Measurements from ENCODE around the gene SERPIND1. TPM values are rescaled to one million over a fixed set of nuclear protein-coding genes. Genes with fewer than 3 reads are reported as not detected.

SERPIND1 gene
- total and polyA plus RNA-seq, 10 of the 15 experiments (the other 5 are each of a cell fraction or from before 2014, with no cell fraction given), result 0.08 to 0.85 (median 0.38) TPM; not detected in 1

DNA sequence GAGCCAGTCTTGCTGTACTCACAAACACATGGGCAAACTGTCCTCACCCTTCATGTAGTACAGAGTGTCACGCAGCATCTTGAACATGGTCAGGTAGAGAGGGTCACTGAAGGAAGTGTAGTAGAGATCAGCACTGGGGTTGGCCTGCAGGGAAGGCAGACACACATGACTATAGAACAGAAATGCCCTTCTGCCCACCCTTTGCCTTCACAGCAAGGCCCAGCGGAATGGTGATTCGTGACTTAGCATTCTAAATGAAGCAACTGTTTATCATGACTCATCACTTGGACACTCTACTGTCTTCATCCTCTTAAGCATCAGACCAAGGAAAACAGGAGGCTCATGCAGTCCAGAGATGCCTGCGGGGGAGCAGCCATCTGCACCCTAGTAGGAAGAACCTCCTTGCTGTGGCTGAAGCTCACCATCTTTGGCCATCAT, 33.4 kb downstream of the SERPIND1 start (continued):
- no peak for TF ChIP-seq SREBF2 (IDR thresholded peaks at IDR 0.05; ENCODE audit: low read length)
- TF ChIP-seq NR2C2 (IDR thresholded peaks at IDR 0.05; ENCODE audit: borderline replicate concordance, control insufficient read depth, insufficient read length, low read depth), result no peak
- TF ChIP-seq NR2C1 (IDR thresholded peaks at IDR 0.05), result no peak
- TF ChIP-seq, protein P1, sequence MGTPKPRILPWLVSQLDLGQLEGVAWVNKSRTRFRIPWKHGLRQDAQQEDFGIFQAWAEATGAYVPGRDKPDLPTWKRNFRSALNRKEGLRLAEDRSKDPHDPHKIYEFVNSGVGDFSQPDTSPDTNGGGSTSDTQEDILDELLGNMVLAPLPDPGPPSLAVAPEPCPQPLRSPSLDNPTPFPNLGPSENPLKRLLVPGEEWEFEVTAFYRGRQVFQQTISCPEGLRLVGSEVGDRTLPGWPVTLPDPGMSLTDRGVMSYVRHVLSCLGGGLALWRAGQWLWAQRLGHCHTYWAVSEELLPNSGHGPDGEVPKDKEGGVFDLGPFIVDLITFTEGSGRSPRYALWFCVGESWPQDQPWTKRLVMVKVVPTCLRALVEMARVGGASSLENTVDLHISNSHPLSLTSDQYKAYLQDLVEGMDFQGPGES (IDR thresholded peaks at IDR 0.05), result no peak
- TF ChIP-seq, protein P2, sequence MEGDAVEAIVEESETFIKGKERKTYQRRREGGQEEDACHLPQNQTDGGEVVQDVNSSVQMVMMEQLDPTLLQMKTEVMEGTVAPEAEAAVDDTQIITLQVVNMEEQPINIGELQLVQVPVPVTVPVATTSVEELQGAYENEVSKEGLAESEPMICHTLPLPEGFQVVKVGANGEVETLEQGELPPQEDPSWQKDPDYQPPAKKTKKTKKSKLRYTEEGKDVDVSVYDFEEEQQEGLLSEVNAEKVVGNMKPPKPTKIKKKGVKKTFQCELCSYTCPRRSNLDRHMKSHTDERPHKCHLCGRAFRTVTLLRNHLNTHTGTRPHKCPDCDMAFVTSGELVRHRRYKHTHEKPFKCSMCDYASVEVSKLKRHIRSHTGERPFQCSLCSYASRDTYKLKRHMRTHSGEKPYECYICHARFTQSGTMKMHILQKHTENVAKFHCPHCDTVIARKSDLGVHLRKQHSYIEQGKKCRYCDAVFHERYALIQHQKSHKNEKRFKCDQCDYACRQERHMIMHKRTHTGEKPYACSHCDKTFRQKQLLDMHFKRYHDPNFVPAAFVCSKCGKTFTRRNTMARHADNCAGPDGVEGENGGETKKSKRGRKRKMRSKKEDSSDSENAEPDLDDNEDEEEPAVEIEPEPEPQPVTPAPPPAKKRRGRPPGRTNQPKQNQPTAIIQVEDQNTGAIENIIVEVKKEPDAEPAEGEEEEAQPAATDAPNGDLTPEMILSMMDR (IDR thresholded peaks at IDR 0.05 in 2 of 3, conservative IDR thresholded peaks at IDR 0.05 in 1 of 3; ENCODE audit: control insufficient read depth in 2 of 3, extremely low read depth in 1 of 3, insufficient read depth in 1 of 3, low read depth in 3 of 3, low read length in 3 of 3), result no peak
- no peak for TF ChIP-seq CBFB (IDR thresholded peaks at IDR 0.05; ENCODE audit: low read depth)

DNA sequence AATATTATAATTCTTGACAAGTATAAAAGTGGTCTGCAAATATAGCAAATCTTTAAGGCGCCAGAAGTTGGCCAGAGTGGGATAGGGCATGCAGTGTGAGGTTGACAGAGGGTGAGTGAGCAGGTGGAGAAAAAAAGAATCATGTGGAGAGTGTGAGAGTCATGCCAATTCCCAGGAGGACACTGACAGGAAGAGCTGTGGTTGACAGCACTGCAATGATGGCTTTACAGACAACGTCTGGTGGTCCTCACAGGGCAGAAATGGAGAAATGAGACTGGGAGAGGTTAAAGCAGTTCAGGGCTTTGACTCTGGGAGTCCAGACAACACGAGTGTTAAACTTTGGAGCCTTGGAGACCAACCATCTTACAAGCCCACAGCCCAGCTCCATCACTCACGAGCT, 34.9 kb downstream of the SERPIND1 start:
- TF ChIP-seq MTA3 (IDR thresholded peaks at IDR 0.05; ENCODE audit: borderline replicate concordance, low read length) (no peak), CBFB (IDR thresholded peaks at IDR 0.05; ENCODE audit: low read depth) (no peak), POLR2AphosphoS2 (IDR thresholded peaks at IDR 0.05; ENCODE audit: low read depth, low read length) (no peak)
- TF ChIP-seq, protein P3, sequence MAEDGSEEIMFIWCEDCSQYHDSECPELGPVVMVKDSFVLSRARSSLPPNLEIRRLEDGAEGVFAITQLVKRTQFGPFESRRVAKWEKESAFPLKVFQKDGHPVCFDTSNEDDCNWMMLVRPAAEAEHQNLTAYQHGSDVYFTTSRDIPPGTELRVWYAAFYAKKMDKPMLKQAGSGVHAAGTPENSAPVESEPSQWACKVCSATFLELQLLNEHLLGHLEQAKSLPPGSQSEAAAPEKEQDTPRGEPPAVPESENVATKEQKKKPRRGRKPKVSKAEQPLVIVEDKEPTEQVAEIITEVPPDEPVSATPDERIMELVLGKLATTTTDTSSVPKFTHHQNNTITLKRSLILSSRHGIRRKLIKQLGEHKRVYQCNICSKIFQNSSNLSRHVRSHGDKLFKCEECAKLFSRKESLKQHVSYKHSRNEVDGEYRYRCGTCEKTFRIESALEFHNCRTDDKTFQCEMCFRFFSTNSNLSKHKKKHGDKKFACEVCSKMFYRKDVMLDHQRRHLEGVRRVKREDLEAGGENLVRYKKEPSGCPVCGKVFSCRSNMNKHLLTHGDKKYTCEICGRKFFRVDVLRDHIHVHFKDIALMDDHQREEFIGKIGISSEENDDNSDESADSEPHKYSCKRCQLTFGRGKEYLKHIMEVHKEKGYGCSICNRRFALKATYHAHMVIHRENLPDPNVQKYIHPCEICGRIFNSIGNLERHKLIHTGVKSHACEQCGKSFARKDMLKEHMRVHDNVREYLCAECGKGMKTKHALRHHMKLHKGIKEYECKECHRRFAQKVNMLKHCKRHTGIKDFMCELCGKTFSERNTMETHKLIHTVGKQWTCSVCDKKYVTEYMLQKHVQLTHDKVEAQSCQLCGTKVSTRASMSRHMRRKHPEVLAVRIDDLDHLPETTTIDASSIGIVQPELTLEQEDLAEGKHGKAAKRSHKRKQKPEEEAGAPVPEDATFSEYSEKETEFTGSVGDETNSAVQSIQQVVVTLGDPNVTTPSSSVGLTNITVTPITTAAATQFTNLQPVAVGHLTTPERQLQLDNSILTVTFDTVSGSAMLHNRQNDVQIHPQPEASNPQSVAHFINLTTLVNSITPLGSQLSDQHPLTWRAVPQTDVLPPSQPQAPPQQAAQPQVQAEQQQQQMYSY (CRISPR knock-in tag; IDR thresholded peaks at IDR 0.05), result no peak
- intact Hi-C loops (cut with micrococcal nuclease; ENCODE audit: unreplicated experiment), result no loop called here

More for the DNA sequence above, 34.9 kb downstream of the SERPIND1 start:
- no peak overlapping the region for H3K27ac ChIP-seq (ENCODE audit: control insufficient read depth, insufficient read depth)
- BruUV-seq (replicated peaks), result no TSS peak
- H3K4me2 ChIP-seq (ENCODE audit: control insufficient read depth, insufficient read depth), result no peak overlapping the region
- H3K4me3 ChIP-seq, result no peak overlapping the region
- H3K4me1 ChIP-seq (ENCODE audit: control insufficient read depth, insufficient read depth, low read length), result no peaks in the 10 kb centered on the region
- peaks cover 8 to 12% of the 10 kb centered on the region in 2 experiments; a peak in 3 of 4 replicates for H3K36me3 ChIP-seq (ENCODE audit: control insufficient read depth in 2 of 2, insufficient read depth in 2 of 2, low read length in 1 of 2)
- ChIA-PET RAD21 (ENCODE audit: unreplicated experiment) (no interaction called here), CTCF (interaction anchor here (1.0 to 1.2 kb wide), 2 partner anchors 15 to 151 kb away, joined by 3 read pairs; no protein-coding TSS in a partner anchor), POLR2A (no interaction called here), SMC1A (ENCODE audit: uncharacterized antibody, unreplicated experiment) (interaction anchor here (1.2 kb wide), 1 partner anchor 9 kb away, joined by 3 read pairs; no protein-coding TSS in a partner anchor)
- no peak for FAIRE-seq
- no peak for ATAC-seq
- no peak overlapping the region for H2AFZ ChIP-seq (ENCODE audit: control insufficient read depth, low read depth, low read length)
- DNase-seq (ENCODE audit: low read depth, low spot score), result no peak
- in situ Hi-C loops (cut with MboI), result no loop called here
- 37% methylated on average over 4 of the region's 4 CpGs for WGBS (ENCODE audit: insufficient coverage, insufficient replicate concordance, low lambda C conversion rate, missing lambda C conversion rate)
- H4K20me1 ChIP-seq (ENCODE audit: control insufficient read depth, insufficient read depth), result no peaks in the 10 kb centered on the region
- H3K9me3 ChIP-seq (replicated peaks; ENCODE audit: control insufficient read depth, insufficient read depth, low read length), result no peaks in the 10 kb centered on the region
- H3K9ac ChIP-seq (ENCODE audit: control insufficient read depth, insufficient read depth, low read length), result no peak overlapping the region
- no peaks in the 10 kb centered on the region for H3K79me2 ChIP-seq (ENCODE audit: control insufficient read depth, insufficient read depth, low read length)
- no peaks in the 10 kb centered on the region for H3K27me3 ChIP-seq (replicated peaks in 1 of 2; ENCODE audit: control insufficient read depth in 2 of 2, insufficient read depth in 2 of 2, low read length in 1 of 2)

All from GM12878 (cell line).